Tibial nerve (tissue), 4 donors: ENCODE results near the gene SLC15A4. TPM values are rescaled to one million over a fixed set of nuclear protein-coding genes. Genes with fewer than 3 reads are reported as not detected.

Source experiments
- DNase-seq, 2 donors: peaks; one replicate each; pipeline ENCODE4 v3.0.0-alpha.2; 2019; ENCODE audit warnings: low spot score in 2 of 2
- H3K27ac ChIP-seq, 4 donors: fragments of 200-600 bp; sonication (generic) in 3 of 4; one replicate each; pipeline ENCODE4 v1.5.1; 2017 to 2019; ENCODE audit warnings: mild to moderate bottlenecking in 1 of 4
- H3K27me3 ChIP-seq, 2 donors: fragments of 200-600 bp; sonication (generic) in 1 of 2; one replicate each; pipeline versions ENCODE4 v1.5.1 to v1.6.0; 2017 to 2019
- H3K36me3 ChIP-seq, 3 donors: fragments of 200-600 bp; sonication (generic); one replicate each; pipeline ENCODE4 v1.5.1; 2018 to 2019
- H3K4me1 ChIP-seq, 4 donors: fragments of 200-600 bp; sonication (generic) in 3 of 4; one replicate each; pipeline ENCODE4 v1.5.1; 2017 to 2019
- H3K4me3 ChIP-seq, 4 donors: fragments of 200-600 bp; sonication (generic) in 3 of 4; one replicate each; pipeline ENCODE4 v1.5.1; 2017 to 2019; ENCODE audit warnings: mild to moderate bottlenecking in 1 of 4, moderate library complexity in 1 of 4
- H3K9me3 ChIP-seq, 4 donors: fragments of 200-600 bp; sonication (generic) in 3 of 4; one replicate each; pipeline ENCODE4 v1.5.1; 2017 to 2019
- CTCF ChIP-seq, 5 experiments: fragments of 200-600 bp in 3 of 5; fragments of 450-650 bp in 2 of 5; sonication (generic) in 3 of 5; IDR thresholded peaks; one replicate each; pipeline ENCODE4 v1.5.1; 2016 to 2019; ENCODE audit warnings: antibody characterized with exemption in 5 of 5, mild to moderate bottlenecking in 3 of 5, moderate library complexity in 2 of 5
- EP300 ChIP-seq, 2 donors: sonication (generic); formaldehyde crosslinking; IDR thresholded peaks; one replicate each; pipeline ENCODE4 v1.6.1; 2017; ENCODE audit warnings: antibody characterized with exemption in 2 of 2, mild to moderate bottlenecking in 1 of 2
- POLR2A ChIP-seq, 2 donors: fragments of 450-650 bp; IDR thresholded peaks; one replicate each; pipeline ENCODE4 v1.6.1; 2017; ENCODE audit warnings: antibody characterized with exemption in 2 of 2, mild to moderate bottlenecking in 2 of 2, moderate library complexity in 2 of 2
- WGBS, 2 donors: methylation state at CpG; one replicate each; pipeline ENCODE4 v1.1.5; 2018; 5-methylcytosine and 5-hydroxymethylcytosine counted together
- total RNA-seq, 4 donors: library from RNA; depleted of rRNA; stranded (reverse); fragments of >200 nt; gene quantifications; one replicate each; pipeline ENCODE4 v1.1.0, GENCODE V29; 2016

Gene SLC15A4
- total RNA-seq, 4 donors from 2014 or later: 39.3 to 74.3 (median 53.6) TPM

DNA sequence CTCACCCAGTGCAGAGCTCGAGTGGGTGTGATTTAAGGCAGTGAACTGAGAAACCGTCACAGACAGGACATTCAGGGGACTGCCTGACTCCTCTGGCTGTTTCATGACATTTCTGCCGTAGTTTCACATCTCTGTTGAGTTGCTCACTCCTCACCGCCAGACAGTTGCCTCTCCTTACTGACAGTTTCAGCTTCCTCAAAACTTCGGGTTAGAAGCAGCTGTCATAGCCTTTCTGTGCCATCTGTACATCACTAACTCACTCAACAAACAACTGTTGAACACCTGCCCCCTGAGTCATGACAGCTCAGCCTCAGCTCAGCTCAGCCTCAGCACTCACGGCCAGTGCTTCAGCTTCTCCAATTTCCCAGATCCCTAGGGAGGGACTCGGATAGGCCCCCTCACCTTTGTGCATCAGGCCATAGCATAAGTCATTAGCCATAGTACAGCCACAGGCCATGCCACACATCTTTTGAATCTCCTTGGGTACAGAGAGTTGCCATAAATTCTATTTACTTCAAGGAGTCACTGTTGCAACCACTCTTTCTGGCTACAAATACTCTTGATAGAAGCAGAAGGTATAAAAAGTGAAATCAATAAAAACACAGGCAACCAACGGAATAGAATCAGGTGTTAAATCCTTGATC lies 6.2 kb upstream of the SLC15A4 start:
- WGBS, 2 donors: 75 to 78% methylated on average over 8 of the region's 8 CpGs
- H3K9me3 ChIP-seq: peaks cover 0 to 14% (median 0%) of the 10 kb centered on the region in 4 donors
- no peaks in the 10 kb centered on the region for H3K4me1 ChIP-seq
- H3K4me3 ChIP-seq: no peak overlapping the region
- DNase-seq: no peak
- H3K27me3 ChIP-seq: no peaks in the 10 kb centered on the region
- H3K36me3 ChIP-seq: peaks cover 0 to 7% (median 0%) of the 10 kb centered on the region in 3 donors
- no peak overlapping the region for H3K27ac ChIP-seq
- TF ChIP-seq EP300 (IDR thresholded peaks at IDR 0.05) (no peak), CTCF (IDR thresholded peaks at IDR 0.05) (no peak), POLR2A (IDR thresholded peaks at IDR 0.05) (no peak)

DNA sequence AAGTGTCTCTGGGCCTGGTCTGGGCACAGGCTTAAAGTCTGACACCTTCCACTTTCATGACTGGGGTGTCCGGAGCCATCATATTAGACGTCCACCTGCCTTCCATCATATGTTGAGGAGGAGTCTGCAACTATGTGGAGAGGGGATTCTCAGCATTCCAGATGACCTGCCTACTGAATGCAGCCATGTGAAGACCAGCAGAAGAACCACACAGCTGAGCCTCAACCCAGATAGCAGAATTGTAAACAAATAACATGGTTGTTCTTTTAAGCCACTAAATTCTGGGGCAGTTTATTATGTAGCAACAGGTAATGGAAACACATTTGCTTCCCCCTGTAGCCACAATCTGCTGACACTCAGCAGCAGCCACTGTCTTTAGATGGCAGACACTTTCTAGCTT lies 4.0 kb upstream of the SLC15A4 start:
- H3K4me1 ChIP-seq: peaks cover 0 to 12% (median 3%) of the 10 kb centered on the region in 4 donors
- peaks cover 0 to 5% (median 0%) of the 10 kb centered on the region in 4 donors for H3K9me3 ChIP-seq
- H3K4me3 ChIP-seq: no peak overlapping the region
- no peaks in the 10 kb centered on the region for H3K27me3 ChIP-seq
- no peak overlapping the region for H3K27ac ChIP-seq
- WGBS, 2 donors: 98 to 100% methylated on average over 2 of the region's 2 CpGs
- peaks cover 0 to 7% (median 0%) of the 10 kb centered on the region in 3 donors for H3K36me3 ChIP-seq
- TF ChIP-seq EP300 (IDR thresholded peaks at IDR 0.05) (no peak), CTCF (IDR thresholded peaks at IDR 0.05) (no peak)
- no peak for DNase-seq

DNA sequence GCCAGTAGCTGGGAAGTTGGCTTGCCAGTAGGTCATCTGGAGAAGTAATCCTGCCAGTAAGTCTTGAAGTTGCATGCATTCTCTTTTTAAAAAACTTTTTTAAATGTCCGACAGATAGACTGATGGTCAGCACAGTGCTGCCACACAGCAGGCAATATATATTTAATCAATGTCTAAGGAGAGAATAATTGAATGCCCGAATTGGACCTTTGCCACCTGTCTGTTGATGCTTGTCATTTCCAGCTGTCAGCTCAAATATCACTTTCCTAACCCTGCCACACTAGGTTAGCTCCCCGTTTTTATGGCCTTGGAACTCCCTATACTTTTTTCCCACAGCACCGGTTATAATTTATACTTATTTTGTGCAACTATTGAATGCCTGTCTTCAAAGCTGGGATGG lies 2.1 kb upstream of the SLC15A4 start:
- peaks cover 0 to 5% (median 0%) of the 10 kb centered on the region in 4 donors for H3K9me3 ChIP-seq
- H3K27ac ChIP-seq: no peak overlapping the region
- no peak for DNase-seq
- peaks cover 0 to 31% (median 17%) of the 10 kb centered on the region in 4 donors for H3K4me1 ChIP-seq
- TF ChIP-seq CTCF (IDR thresholded peaks at IDR 0.05) (no peak), POLR2A (IDR thresholded peaks at IDR 0.05) (no peak), EP300 (IDR thresholded peaks at IDR 0.05) (no peak)
- H3K36me3 ChIP-seq: peaks cover 0 to 7% (median 0%) of the 10 kb centered on the region in 3 donors
- no peak overlapping the region for H3K4me3 ChIP-seq
- WGBS, 2 donors: 77 to 87% methylated on average over 4 of the region's 4 CpGs
- no peaks in the 10 kb centered on the region for H3K27me3 ChIP-seq

DNA sequence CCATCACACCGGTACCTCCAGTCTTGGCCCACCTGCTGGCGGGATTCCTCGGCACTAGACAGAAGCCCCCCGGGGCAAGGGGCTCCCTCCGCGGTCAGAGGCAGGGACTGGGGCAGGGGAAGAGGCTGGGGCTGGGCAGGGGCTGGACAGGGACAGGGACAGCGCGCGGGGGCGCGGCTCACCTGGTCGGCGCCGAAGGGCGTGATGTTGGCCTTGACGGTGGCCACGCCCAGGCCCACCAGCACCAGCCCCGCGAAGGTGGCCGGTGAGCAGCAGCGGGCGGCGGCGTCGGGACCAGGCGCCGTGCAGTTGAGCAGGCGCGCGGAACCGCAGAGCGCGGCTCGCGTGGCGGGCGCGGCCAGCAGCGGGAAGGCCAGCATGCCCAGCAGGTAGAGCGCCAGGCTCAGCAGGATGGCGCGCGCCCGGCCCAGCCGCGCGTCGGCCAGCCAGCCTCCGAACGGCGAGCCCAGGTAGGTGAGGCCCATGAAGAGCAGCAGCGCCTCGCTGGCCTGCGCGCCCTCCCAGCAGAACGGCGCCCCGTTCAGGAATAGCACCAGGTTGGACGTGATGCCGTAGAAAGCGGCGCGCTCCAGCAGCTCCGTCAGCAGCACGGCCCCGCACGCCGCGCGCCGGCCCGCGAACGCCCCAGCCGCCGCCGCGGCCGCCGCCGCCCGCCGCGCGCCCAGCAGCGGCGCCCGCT lies 392 bp downstream of the SLC15A4 start:
- 0 to 1% methylated on average over 14 to 30 of the region's 88 CpGs for WGBS, 2 donors
- Histone ChIP-seq H3K4me1 (peaks cover 0 to 52% (median 24%) of the 10 kb centered on the region in 4 donors), H3K36me3 (peaks cover 0 to 7% (median 0%) of the 10 kb centered on the region in 3 donors), H3K4me3 (peak overlapping the region; percentile 80 to 100 (median 91)), H3K9me3 (peaks cover 0 to 5% (median 0%) of the 10 kb centered on the region in 4 donors), H3K27ac (peak overlapping the region; percentile 58 to 90 (median 74)), H3K27me3 (no peaks in the 10 kb centered on the region)
- TF ChIP-seq EP300 (IDR thresholded peaks at IDR 0.05): no peak
- TF ChIP-seq POLR2A (IDR thresholded peaks at IDR 0.05): no peak
- TF ChIP-seq CTCF (IDR thresholded peaks at IDR 0.05): no peak
- no peak for DNase-seq
